Globus pallidus (tissue), 1 donor: ENCODE data around the gene NBEAL1.
"Not testable (repeated sequence)": the region's sequence is repeated elsewhere in the genome, so short reads cannot be mapped to it uniquely, and the experiment has no call there.

ENCODE experiments used
- DNase-seq: peaks from one replicate; pipeline ENCODE4 v3.0.0-alpha.2; 2015; ENCODE audit warnings: low spot score

NBEAL1 gene

DNA sequence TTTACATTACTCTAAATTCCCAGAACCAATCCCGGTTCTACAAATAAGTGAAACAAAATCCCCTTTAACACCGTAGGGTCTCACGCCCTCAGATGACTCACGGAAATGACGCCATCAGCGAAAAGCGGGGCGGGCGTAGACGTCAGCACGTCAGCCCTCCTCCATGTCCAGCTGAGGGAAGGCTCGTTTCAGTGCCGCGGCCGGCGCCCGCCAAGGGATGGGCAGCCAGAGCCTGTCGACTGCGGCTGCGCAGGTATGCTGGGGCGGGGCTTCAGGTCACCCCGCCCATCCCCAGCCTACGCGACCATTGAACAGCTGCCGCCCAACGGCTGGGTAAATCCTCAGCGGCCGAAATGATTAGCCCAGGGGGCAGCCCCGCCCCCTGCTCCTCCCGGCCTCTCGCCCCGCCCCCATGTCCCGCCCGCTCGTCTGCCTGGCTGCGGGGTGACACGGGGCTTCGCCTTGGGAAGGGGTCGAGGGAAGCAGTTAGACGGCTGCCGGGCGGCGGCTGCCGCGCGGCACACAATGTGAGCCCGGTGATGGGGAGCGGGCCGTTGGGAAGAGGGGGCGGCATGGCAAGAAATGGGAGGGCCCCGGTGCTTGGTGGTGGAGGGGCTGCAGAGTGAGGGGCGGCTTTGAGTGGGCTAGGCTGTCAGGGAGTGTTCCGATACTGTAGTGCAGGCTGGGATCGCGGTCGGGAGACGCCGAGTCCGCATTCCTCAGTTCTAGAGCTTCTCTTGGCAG is at the start of gene NBEAL1:
TSS of gene NBEAL1 (plus strand) at position 420 of the 744 bp plus-strand sequence. CDS start 1,510 bp downstream, outside the sequence.
- DNase-seq, result peak; percentile 98

DNA sequence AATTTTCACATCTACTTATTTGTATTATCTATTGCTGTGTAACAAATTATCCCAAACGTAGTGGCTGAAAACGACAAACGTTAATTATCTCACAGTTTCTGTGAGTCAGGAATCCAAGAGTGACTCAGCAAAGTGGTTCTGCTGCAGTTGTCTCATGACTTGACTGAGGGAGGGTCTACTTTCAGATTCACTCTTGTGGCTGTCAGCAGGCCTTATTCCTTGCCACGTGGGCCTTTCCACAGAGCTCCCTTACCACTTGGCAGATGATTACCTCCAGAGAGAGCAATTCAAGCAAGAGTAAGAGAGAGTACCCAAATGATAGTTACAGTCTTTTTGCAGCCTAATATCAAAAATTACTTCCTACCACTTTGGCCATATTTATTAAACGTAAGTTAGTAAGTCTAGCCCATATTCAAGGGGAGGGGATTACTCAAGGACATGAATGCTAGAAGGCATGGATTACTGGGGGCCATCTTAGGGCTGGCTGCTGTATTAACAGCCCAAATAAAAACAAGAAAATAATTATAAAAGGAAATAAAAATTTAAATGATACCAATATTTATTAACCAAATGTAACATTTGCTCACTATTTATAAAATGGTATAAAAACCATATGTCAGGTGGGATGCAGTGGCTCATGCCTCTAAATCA is 48.7 kb upstream of the NBEAL1 start:
- peak; percentile 16 for DNase-seq

DNA sequence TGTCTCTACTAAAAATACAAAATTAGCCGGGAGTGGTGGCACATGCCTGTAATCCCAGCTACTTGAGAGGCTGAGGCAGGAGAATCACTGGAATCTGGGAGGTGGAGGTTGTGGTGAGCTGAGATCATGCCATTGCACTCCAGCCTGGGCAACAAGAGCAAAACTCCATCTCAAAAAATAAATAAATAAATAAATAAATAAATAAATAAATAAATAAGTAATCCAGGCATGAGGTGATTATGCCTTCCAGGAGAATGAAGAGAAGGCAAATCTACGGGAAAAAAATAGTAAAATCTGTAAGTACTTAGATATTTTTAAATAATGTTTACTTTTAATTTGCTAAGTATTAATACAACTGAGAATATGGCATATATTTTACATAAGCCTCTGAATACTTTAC is 45.3 kb upstream of the NBEAL1 start:
- not testable (repeated sequence) for DNase-seq

DNA sequence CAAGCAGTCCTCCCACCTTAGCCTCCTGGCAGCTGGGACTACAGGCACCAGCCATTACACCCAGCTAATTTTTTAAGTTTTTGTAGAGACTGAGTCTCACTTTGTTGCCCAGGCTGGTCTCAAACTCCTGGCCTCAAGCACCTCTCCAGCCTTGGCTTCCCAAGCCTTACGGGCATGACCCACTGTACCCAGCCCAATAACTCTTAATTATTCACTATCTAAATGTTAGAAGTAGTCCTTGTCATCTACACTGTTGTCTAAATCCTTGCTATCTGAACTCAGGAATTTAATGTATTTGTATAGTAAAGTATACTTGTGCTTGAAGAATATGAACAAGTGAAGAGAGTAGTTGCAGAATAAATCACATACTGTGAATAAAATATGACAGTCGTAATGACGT is 37.9 kb upstream of the NBEAL1 start:
- DNase-seq, result no peak

GRCh38 chr2:202982779-202983491 is 31.7 kb upstream of the NBEAL1 start:
- DNase-seq, result no peak

- no peak for DNase-seq
These were observed 24.9 kb upstream of the NBEAL1 start for GRCh38 chr2:202989749-202990148.

GRCh38 chr2:202990501-202990900 is 24.2 kb upstream of the NBEAL1 start:
- no peak for DNase-seq

GRCh38 chr2:202997113-202997512 is 17.6 kb upstream of the NBEAL1 start:
- not testable (repeated sequence) for DNase-seq

- DNase-seq, result no peak
These were observed 12.4 kb upstream of the NBEAL1 start for GRCh38 chr2:203002054-203002821.

DNA sequence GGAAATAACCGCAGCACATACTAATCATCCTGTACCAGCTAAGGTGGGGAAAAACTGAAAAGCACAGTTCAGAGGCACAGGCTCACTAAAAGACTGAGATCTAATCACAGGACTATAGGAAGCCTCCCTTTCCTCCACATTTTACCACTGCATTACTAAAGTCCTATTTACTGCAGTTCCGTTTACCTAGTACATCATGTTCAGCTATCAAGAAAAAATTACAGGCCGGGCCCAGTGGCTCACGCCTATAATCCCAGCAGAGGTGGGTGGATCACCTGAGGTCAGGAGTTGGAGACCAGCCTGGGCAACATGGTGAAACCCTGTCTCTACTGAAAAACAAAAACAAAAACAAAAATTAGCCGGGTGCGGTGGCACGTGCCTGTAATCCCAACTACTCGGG is 11.0 kb upstream of the NBEAL1 start:
- no peak for DNase-seq

GRCh38 chr2:203016716-203017115 is 2.0 kb downstream of the NBEAL1 start:
- no peak for DNase-seq

- DNase-seq, result no peak
These were observed 3.5 kb downstream of the NBEAL1 start for GRCh38 chr2:203018181-203018580.

DNA sequence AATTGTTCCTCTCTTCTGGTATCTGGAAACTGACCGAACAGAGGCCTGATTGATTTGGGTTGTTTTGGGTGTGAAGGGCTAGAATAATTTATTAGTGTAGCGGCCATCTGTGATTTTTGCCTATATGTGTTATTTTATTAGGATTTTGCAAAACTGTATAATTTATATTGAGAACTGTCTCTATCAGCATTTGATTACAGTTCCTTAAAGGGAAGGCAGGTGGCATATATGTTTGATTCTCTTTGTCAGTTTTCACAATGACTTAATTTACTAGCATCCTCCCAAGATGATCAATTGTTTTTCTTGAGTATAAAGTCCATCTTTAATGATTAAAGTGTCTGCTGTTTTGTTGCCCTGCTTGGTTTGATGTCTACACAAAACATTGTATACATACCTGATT is 4.5 kb downstream of the NBEAL1 start:
- no peak for DNase-seq

- no peak for DNase-seq
These were observed 7.3 kb downstream of the NBEAL1 start for GRCh38 chr2:203021991-203022390.

DNA sequence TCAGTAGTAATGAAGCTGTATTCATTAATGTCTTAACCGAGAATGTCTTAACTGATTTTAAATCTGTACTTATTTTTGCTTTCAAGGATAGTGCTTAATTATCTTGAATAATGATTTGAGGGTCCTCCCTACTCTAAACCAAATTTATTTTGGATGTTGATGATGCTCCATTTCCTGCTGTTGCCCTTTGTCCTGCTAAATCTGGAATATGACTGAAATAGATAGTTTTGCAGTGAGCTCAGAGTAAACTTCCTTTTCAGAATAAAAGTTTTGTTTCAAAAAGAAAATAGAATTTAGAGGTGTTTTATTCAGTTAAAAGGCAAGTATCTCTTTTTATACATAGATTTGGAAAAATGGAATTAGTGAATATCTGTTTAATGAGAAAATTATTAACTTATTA is 8.1 kb downstream of the NBEAL1 start:
- no peak for DNase-seq

- DNase-seq, result no peak
These were observed 10.9 kb downstream of the NBEAL1 start for GRCh38 chr2:203025592-203025991.

DNA sequence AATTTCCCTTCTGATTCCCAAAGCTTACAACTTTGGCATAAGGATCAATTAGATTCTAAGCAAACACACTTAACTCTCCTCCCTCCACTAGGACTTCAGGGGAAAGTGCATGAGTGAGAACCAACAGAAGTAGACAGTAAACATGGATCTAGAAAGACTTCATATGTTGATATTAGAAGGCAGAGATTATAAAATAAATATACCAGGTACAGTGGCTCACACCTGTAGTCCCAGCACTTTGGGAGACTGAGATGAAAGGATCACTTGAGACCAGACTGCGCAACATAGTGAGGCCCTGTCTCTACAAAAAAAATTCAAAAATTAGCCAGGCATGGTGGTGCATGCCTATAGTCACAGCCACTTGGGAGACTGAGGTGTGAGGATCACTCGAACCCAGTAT is 15.9 kb downstream of the NBEAL1 start:
- no peak for DNase-seq

GRCh38 chr2:203030991-203031390 is 16.3 kb downstream of the NBEAL1 start:
- DNase-seq, result no peak

DNA sequence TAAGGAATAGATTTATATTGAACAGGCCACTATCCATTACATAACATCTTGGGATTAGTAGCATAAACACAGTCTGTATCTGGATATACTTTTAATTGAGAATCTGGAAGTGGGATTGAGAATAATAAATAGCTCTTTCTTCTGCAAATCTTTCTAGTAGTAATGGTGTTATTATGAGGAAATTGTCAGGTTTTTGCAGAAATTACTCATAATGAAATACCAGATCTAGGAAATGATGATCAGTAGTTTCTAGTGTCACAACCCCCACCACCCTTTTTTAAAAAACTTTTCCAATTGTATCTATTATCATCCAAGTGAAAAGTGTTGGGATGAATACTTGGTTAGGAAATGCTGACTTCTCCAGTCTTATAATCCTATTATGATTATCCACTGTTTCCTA is 18.7 kb downstream of the NBEAL1 start:
- DNase-seq, result no peak

- no peak for DNase-seq
These were observed 21.3 kb downstream of the NBEAL1 start for GRCh38 chr2:203035879-203036470.

DNA sequence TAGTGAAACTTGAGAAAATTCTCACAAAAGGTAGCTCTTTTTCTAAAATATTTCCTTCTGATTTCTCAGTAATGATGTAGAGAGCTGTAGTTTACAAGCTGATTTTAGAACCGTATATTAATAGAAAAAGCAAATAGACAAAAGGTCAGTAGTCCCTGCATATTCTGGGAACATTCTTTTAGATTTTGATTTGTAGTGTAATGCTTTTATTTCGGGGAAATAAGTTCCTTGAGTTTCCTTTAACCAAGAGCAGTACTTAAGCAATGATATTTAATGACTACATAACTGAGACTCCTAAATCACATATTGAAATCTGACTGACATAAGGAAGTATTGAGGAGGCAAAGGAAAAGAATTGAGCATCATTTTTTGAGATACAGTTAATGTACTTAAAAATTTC is 22.4 kb downstream of the NBEAL1 start:
- DNase-seq, result no peak

DNA sequence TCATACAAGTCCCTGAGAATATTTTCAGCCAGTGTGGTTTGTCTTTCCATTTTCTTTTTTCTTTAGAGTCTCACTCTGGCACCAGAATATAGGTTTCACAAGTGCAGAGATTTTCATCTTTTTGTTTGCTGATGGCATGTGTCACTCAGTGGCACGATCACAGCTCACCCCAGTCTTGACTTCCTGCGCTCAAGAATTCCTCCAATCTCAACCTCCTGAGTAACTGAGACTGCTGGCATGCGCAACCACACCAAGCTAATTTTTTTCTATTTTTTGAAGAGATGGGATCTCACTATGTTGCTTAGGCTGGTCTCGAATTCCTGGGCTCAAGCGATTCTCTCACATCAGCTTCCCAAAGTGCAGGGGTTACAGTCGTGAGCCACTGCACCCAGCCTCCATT is 23.9 kb downstream of the NBEAL1 start:
- no peak for DNase-seq
